ENCODE data around the gene CLEC10A.
A peak's percentile ranks its signal among the peaks of the same experiment; 100 is the strongest.
"Not testable (repeated sequence)": the region's sequence is repeated elsewhere in the genome, so short reads cannot be mapped to it uniquely, and the experiment has no call there.

The CLEC10A gene

DNA sequence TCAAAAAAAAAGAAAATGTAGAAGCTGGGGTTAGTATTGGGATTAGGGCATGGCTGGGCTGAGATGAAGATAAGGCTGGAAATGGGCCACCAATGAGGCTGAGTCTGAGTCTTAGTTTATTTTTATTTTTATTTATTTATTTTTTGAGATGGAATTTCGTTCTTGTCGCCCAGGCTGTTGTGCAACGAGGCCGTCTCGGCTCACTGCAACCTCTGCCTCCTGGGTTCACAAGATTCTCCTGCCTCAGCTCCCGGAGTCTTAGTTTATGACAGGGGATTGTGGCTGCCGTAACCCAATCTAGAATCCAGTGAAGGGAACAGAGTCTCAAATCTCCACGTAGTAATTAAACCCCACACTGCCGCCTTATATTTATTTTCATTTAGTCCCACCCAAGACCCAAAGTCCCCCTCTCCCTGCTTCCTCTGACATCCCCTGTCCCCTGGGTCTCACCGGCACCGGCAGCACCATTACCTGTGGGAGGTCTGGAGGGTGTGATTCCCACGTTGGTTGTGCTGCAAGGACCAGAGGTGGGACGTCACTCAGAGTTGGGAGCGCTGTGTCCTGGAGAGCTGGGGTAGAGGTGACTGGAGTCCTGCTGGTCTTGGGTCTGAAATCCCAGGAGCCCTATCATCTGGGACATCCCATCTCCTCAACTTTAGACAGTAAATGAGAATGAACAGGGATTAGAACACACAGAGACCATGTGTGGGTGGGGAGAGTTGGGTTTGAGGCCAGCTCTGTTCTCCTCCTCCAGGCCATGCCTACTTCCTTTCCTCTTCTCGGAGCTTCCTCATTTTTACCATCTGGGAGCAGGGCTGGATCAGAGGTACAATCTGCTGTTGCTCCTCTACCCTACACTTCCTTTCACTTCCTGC, at the start of gene CLEC10A:
TSS of gene CLEC10A (minus strand) at position 671 of the 875 bp plus-strand sequence. CDS start 1,439 bp downstream, outside the sequence.
- no peak for DNase-seq (ENCODE audit: low read depth)

- DNase-seq (ENCODE audit: low read depth), result no peak
Measured at GRCh38 chr17:7129311-7129710, 49.3 kb upstream of the CLEC10A start.

DNA sequence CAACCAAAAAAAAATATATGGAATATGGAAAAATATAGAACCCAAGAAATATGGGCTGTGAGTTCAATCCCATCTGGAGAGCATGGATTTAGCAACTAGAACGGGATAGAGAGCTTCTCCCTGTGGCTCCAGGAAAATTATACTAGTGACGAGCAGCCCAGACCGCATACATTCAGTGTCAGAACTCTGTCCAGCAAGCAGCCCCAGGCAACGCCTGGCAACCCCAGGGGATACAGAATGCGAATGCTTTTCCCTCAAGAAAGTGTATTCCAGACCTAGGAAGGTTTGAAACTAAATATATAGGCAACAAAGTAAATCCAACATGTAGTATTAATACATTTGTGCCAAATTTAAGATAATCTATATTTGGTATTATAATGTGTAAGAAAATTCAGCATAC, 48.1 kb upstream of the CLEC10A start:
- DNase-seq (ENCODE audit: low read depth), result no peak

GRCh38 chr17:7127501-7127900, 47.5 kb upstream of the CLEC10A start:
- DNase-seq (ENCODE audit: low read depth), result not testable (repeated sequence)

- not testable (repeated sequence) for DNase-seq (ENCODE audit: low read depth)
Measured at GRCh38 chr17:7126386-7126785, 46.3 kb upstream of the CLEC10A start.

GRCh38 chr17:7124923-7125322, 44.9 kb upstream of the CLEC10A start:
- DNase-seq (ENCODE audit: low read depth), result no peak

DNA sequence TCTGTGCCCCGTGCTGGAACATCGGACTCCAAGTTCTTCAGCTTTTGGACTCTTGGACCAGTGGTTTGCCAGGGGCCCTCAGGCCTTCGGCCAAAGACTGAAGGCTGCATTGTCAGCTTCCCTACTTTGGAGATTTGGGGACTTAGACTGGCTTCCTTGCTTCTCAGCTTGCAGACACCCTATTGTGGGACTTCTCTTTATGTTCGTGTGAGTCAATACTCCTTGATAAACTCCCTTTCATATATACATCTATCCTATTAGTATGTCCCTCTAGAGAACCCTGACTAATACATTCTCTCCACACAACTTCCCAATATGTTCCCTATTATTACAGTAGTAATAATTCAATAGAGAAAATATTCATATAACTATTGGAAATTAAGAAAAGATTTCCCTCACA, 43.8 kb upstream of the CLEC10A start:
- DNase-seq (ENCODE audit: low read depth), result no peak

- DNase-seq (ENCODE audit: low read depth), result peak; percentile 76
Measured at GRCh38 chr17:7122381-7122780, 42.3 kb upstream of the CLEC10A start.

DNA sequence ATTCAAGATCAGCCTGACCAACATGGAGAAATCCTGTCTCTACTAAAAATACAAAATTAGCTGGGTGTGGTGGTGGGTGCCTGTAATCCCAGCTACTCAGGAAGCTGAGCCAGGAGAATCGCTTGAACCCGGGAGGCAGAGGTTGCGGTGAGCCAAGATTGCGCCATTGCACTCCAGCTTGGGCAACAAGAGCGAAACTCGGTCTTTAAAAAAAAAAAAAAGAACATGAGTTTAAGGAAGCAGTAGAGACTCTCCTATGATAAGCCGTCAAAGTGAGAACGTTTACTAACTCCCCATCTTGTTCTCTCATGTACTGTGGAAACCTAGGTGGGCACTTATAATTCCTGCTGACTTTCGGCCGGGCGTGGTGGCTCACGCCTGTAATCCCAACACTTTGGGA, 40.6 kb upstream of the CLEC10A start:
- DNase-seq (ENCODE audit: low read depth), result not testable (repeated sequence)

GRCh38 chr17:7120123-7120522, 40.1 kb upstream of the CLEC10A start:
- DNase-seq (ENCODE audit: low read depth), result no peak

- no peak for DNase-seq (ENCODE audit: low read depth)
Measured at GRCh38 chr17:7119314-7119713, 39.3 kb upstream of the CLEC10A start.

DNA sequence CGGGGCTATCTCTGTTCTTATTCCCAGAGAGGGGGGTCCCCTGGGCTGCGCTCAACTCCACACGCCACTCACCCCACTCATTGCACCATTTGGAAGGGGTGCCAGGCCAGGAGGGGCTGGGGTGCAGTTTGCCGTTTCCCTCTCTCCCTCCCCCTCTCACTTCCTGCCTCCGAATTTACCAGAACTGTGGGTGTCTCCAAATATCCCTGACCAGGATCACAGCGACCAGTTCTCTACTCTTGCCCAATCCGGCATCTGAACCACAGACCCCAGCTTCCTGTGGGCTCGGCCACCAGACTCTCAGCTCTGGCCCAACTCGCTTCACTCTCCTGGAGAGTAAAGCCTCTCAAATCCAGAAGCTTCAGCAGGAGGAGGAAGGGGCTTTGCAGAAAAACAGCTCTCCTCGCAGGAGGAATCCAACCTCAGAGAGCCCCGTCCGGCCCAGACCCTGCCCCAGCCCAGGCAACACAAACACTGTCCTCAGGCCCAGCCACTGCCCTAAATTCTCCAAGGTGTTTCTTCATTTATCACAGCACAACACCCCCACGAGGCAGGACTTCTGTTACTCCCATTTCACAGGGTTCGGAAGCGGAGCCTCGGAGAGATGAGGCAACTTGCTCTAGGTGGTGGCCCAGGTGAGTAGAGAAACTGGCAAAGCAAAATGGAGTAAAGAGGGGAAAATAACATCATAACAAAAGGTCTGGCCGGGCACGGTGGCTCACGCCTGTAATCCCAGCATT, 35.0 kb upstream of the CLEC10A start:
- DNase-seq (ENCODE audit: low read depth), result no peak

DNA sequence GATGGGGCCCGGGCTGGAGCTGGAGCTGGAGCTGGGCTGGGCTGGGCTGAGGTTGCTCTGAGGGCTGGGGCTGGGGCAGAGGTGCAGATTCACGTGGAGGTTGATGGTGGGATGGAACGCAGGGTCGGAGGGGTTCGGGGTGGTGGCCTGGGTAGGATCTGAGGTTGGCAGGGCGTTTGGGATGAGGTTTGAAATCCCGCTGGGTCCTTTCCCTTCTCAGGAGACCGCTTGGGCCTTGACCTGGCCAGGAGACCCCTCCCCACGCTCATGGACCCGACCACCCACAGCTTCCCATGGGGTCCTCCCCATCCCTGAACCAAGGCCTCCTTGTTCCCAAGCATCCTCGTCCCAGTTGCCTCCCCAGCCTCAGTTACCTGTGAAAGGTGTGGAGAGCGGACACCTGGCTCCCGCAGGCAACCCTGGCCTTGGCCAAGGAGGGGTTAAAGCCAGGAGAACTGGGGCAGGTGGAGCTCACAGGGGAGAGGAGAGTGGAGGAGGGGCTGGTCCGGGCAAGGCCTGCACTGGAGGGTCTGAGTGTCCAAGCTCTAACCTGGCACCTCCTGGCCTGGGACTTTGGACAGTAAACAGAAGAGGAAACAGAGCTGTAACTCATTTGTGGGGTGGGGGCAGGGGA, 34.3 kb upstream of the CLEC10A start, which contains the start of gene ASGR2:
TSS of gene ASGR2 (minus strand) at position 582 of the 634 bp plus-strand sequence. CDS start 582 bp downstream, outside the sequence.
- DNase-seq (ENCODE audit: low read depth), result no peak

GRCh38 chr17:7113273-7114071, 33.4 kb upstream of the CLEC10A start:
- no peak for DNase-seq (ENCODE audit: low read depth)

GRCh38 chr17:7112510-7113108, 32.6 kb upstream of the CLEC10A start:
- DNase-seq (ENCODE audit: low read depth), result no peak

GRCh38 chr17:7111784-7112509, 31.9 kb upstream of the CLEC10A start:
- DNase-seq (ENCODE audit: low read depth), result no peak

- no peak for DNase-seq (ENCODE audit: low read depth)
Measured at GRCh38 chr17:7110617-7111306, 30.7 kb upstream of the CLEC10A start.

DNA sequence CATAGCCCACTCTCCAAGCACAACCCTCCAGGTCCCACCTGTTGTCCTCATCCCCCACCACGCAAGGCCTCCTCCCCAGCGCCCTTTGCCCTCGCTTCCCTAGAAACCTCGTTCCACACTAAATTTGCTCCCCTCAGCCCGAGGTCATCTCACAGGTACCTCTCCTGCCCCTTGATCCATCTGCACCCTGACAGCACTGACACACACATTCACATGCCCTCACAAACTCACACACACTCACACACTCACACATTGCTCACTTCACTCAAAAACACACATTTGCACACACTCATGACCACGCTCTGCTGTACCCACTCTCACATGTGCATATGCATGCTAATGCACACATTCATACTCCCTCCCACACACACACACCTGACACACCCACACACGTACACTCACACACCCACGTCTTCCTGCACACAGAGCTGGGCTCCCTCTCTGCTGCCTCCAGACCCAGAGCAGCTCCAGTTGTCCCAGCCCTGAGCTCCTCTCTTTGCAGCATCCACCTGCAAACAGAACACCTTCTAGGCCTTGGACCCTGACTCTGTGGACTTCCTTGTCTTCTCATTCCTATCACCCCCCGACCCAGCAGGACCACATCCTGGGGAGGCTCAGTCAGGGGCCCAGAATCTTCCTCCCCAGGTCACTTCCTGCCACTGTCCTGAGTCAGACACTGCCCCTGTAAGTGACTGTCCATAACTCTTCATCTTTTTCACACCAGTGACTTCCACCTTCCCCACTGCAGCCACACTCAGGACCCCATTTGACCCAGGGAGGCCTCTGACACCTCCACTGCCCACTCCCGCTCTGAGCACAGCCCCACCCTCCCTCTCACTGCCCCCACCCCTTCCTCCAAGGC, 29.6 kb upstream of the CLEC10A start:
- no peak for DNase-seq (ENCODE audit: low read depth)

DNA sequence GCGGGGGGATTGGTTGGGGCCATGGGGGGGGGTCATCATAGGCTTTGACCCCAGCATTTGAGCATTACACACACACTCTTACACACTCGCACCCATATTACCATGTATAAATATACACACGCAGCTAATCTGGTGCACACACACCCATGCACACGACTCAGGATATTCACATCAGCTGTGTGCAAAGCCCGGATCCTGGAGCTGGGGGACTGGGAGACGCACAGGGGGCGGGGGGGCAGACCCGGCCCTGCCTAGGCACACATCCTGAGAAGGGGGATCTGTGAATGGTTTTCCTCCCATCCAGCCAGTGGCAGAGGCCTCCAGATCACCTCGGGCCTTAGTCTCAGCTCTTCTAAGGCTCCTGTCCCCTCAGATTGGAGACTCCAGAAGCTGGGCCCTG, 28.9 kb upstream of the CLEC10A start:
- no peak for DNase-seq (ENCODE audit: low read depth)
